ENCODE measurements around the gene USP27X.

GRCh38 chrX:49925176-49925575 is 45.9 kb downstream of the USP27X start:
- TF ChIP-seq EZH2 (IDR thresholded peaks at IDR 0.05; ENCODE audit: low read length, missing control alignments) (no peak), CTCF (conservative IDR thresholded peaks at IDR 0.05 in 1 of 2, IDR thresholded peaks at IDR 0.05 in 1 of 2; ENCODE audit: low read depth in 1 of 2, low read length in 2 of 2) (no peak)
